Measurements from ENCODE around the gene SMURF1.
"Not testable (repeated sequence)": the region's sequence is repeated elsewhere in the genome, so short reads cannot be mapped to it uniquely, and the experiment has no call there.

Gene SMURF1

DNA sequence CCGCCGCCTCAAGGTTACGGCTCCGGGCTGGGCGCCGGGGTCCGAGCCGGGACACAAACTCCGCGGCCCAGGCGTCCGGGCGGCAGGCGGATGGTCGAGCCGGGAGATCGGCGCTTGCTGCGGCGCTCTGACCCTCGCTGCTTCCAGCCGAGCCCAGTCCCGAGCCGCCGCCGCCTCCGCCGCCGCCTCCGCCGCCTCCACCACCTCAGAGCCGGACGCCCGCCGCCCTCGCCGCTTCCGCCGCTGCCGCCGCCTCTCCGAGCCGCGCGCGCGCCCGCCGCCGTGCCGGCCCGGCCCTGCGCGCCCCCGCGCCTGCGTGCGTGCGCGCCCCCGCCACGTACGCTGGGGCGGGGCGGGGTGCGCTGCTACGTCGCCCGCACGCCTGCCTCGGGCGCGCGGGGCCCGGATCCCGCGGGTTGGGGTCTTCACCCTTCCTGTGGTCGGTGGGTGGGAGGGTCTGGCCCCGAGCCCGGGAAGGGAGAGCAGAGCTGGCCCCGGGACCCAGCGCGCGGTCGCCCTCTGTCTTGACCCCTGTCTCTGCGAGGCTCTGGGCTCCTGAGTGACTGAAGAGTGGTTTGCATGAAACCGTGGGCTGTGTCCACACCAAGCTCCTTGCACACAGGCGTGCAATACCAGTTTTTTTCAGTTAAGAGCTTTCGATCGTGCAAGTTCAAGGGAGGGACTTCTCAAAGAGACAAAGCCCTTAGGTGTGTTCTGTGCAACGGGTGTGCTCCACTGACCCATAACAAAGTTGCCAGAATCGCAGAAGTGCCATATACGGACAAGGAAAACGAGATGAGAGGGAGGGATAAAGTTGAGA lies at the start of gene SMURF1:
Gene SMURF1 (minus strand): TSS at position 256 of the 820 bp plus-strand sequence. CDS start 328 bp downstream, outside the sequence.
- DNase-seq, result peak; percentile 91

DNA sequence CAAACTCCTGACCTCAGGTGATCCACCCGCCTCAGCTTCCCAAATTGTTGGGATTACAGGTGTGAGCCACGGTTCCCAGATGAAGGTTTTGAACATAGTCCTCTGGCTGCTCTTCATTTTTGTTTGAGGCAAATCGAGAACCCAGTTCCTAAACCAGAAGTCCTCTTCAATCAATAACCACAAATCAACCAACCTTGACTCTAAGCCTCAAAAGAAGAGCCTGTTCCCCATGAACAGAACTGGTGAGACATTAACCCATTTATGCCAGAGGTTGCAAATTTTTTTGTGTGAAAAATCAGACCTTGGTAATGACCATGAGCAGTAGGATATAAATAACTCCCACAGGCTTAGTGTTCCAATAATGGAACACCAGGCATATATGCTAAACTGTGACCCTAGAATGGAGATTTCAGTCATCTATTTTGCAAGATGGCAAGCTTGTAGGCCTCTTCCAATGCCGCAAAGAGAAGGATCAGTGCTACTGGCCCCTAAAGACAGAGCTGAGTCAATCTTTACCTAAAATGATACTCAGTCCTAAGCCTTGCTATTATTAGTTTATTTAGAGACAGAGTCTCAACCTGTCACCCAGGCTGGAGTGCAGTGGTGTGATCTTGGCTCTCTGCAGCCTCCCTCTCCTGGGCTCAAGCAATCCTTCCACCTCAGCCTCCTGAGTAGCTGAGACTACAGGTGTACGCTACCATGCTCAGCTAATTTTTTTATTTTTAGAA lies 48.1 kb upstream of the SMURF1 start:
- no peak for DNase-seq

DNA sequence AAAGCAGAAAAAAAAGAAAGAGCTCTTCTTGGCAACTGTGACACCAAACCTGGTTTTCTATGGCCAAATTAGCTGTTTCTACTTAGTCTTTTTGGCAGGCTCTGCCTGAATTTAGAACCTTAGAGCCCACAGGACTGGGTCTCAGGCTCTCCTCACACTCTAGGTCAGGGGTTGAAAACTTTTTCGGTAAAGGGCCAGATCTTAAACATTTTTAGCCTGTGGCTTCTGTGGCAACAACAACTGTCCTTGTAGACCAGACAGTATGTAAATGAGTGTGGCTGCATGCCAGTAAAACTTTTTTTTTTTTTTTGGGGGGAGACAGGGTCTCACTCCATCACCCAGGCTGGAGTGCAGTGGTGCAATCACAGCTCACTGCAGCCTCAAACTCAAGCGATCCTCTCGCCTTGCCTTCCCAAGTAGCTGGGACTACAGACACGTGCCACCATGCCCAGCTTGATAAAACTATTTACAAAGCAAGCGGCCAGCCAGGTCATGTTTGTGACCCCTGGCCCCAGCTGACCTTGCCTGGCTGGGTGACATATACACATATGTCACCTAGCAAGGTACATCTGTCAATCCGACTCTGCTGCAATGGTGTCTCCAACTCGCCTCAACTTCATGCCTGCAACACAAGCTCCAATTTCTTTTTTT lies 46.6 kb upstream of the SMURF1 start:
- DNase-seq, result no peak

DNA sequence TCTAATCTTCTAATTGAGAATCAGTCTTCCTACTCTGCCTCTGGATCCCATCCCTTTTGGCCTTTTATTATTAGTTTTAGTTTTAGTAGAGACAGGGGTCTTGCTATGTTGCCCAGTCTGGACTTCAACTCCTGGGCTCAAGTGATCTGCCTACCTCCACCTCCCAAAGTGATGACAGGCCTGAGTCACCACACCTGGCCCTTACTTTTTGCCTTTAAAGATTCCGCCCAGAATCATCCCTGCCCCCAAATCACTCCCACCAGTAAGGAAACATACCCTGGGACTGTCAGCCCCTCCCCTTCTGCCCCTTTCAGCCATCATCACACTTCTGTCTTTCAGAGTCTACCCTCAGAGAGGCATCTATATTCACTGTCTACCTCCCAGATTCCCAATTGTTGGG lies 45.3 kb upstream of the SMURF1 start:
- DNase-seq, result no peak

DNA sequence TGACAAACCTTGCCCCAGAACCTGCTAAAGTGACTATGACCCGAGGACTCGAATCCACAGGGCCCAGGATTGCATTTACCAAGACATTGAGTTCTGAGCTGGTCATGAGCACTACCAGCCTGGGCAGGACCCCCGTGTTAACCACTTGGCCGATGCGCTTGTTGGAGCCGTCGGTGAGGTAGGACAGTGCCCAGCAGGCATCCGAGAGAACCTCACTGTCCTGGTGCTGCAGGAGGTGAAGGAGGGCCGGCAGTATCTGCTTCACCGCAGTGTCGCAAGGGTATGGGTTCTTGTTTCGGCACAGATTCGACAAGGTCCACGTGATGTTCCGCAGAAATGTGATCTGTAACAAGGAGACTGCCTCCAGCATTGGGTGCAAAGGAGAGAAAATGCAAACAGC lies 44.3 kb upstream of the SMURF1 start:
- DNase-seq, result no peak

DNA sequence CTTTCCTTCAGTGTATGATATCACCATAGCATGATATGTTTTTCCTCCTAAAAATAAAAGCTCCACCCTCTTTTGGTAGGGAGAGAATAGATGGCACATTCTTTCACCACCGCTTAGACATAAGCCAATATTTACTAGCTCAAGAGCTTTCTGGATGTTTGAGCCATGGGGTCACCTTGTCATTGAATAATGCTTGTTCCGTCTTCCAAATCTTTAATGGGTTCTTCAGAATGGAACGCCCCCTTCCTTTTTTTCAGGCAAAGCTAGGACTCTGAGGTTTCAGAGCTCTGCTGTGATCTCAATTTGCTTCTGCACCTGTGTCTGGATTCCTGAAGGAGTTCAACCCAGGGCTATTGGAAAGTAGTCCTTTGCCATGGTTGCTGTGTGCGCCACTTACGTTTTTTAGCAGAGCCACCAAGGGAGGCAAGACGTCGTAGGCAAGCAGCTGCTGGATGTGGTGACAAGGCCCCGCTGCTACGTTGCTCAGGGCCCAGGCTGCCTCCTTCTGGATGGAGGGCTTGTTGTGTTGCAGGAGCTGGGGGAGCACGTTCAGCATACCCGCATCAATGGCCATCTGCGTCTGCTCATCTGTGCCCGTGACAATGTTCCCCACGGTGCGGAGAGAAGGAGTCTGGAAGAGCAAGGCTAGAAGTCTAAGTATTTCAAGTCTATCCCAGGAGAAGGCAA lies 40.8 kb upstream of the SMURF1 start:
- DNase-seq, result no peak

DNA sequence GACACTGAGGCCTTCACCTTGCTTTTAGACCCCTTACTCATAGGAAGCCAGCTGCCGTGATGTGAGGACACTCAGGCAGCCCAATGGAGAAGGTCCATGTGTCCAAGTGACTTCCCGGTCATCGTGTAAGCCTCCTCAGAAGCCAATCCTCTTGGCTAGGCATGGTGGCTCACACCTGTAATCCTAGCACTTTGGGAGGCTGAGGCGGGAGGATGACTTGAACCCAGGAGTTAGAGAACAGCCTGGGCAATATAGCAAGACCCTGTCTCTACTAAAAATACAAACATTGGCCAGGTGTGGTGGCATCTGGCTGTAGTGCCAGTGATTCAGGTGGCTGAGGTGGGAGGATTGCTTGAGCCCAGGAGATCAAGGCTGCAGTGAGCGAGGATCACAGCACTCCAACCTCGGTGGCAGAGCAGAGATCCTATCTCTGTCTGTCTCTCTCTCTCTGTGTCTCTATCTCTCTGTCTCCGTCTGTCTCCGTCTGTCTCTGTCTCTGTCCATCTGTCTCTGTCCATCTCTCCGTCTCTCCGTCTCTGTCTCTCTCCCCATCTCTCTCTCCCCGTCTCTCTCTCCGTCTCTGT lies 36.3 kb upstream of the SMURF1 start:
- no peak for DNase-seq

DNA sequence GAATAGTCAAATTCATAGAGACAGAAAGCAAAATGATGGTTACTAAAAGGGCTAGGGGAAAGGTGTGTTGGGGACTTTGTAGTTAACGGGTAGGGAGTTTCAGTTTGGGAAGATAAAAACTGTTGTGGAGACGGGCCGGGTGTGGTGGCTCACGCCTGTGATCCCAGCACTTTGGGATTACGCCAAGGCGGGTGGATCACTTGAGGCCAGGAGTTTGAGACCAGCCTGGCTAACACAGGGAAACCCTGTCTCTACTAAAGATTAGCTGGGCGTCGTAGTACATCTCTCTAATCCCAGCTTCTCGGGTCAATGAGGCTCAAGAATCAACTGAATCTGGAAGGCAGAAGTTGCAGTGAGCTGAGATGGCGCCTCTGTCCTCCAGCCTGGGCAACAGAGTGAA lies 33.3 kb upstream of the SMURF1 start:
- DNase-seq, result no peak

DNA sequence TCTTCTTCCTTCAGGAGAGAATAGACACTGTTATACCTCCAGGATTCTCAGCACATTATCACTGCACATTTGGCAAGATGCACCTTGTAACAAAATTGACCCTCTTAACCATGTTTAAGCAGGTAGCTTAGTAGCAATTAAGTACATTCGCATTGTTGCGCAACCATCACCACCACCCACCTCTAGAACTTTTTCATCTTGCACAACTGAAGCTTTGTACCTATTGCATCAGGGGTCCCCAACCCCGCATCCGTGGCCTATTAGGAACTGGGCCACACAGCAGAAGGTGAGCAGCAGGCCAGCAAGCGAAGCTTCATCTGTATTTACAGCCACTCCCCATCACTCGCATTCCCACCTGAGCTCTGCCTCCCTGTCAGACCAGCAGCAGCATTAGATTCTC lies 29.9 kb upstream of the SMURF1 start:
- DNase-seq, result no peak

DNA sequence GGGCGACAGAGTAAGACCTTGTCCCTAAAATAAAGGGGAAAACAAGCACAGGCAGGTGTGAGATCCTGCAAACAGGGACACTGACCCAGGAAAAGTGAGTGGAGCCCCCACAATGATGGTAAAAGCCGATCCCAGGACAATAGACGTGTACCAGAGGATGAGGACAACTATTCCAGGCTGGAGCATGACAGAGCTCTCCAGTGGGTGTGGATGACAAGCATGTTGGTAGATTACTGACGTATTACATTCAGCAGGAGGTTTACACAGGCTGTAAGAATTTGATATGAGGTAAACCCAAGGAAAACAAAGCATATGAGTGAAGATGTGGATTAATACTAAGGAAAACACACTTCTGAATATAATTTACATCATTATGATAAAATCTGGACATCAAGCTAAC lies 27.8 kb upstream of the SMURF1 start:
- no peak for DNase-seq

DNA sequence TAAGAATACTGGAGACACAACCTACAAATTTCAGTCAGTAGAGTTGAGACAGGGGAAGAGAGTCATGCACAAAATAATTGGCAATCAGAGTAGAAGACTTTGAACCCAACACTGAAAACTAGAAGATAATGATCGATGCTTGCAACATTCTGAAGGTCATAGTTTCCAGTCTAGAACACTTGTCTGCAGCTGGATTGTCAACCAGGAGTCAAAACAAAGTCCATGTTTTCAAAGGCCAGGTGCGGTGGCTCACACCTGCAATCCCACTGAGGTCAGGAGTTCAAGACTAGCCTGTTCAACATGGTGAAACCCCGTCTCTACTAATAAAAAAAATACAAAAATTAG lies 26.8 kb upstream of the SMURF1 start:
- DNase-seq, result no peak

DNA sequence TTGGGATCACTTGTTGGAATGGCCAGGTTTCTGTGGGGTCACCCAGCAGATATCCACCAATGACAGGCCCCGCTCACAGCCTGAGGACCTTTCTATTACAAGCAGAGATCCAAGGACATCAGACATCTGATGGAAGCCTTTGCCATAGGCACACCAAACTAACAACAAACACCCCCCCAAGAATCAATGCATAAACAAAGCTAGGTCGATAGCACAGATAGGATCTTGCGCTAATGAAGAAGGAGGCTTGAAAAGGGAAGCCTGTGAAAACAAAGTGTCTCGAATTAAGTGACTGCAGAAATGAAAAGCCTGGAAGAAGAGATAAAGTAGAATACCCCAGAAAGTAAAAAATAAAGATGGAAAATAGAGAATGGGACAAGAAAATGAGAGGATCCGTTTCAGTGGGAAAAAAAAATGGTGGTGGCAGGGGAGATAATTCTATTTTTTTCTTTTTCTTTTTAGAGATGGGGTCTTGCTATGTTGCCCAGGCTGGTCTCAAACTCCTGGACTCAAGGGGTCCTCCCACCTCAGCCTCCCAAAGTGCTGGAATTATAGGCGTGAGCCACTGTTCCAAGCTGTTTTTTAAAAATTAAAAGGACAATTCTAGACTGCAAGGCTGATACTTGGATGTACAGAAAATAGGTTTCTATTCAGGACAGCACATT lies 26.3 kb upstream of the SMURF1 start:
- no peak for DNase-seq

DNA sequence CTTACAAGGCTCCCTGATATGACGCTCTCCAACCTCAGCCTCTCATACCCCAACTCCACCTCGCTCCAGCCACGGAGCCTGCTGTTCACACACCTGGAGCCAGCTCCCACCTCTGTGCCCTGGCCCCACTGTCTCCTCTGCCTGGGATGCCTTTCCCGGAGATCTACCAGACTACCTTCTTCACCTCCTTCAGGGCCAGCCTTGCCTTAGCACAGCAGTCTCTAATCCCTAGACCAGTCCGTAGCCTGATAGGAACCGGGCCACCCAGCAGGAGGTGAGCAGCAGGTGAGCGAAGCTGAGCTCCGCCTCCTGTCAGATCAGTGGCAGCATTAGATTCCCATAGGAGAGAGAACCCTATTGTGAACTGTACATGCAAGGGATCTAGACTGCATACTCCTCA lies 23.2 kb upstream of the SMURF1 start:
- peak; percentile 24 for DNase-seq

DNA sequence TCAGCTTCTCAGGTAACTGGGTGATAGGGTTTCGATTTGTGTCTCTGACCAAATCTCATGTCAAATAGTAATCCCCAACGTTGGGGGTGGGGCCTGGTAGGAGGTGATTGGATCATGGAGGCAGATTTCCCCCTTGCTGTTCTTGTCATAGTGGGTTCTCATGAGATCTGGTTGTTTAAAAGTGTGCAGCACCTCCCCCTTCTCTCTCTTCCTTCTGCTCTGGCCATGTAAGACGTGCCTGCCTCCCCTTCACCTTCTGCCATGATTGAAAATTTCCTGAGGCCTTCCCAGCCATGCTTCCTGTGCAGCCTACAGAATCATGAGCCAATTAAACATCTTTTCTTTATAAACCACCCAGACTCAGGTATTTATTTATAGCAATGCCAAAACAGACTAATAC lies 21.9 kb upstream of the SMURF1 start:
- no peak for DNase-seq

DNA sequence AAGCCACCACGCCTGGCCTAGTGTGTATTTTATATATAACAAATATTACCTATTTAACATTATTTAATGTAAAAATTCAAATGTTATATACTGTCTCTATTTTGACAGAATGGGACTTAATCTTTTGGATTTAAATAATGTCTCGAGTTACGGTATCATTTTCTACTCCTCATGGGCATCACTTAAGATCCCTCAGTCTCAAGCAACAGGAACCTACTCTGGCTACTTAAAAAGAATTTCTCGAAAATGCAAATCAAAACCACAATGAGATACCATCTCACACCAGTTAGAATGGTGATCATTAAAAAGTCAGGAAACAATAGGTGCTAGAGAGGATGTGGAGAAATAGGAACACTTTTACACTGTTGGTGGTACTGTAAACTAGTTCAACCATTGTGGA lies 19.8 kb upstream of the SMURF1 start:
- not testable (repeated sequence) for DNase-seq

DNA sequence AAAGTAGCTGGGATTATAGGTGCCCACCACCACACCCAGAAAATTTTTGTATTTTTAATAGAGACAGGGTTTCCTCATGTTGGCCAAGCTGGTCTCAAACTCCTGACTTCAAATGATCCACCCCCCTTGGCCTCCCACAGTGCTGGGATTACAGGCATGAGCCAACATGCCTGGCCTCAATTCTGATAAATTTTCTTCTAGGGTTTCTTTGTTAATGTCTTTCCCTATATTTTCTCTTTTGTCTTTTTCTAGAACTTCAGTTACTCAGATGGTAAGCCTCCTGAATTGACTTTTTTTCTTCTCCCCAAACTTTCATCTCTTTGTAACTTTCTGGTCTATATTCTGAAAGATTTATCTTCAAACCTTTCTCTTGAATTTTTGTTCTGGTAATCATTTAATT lies 12.7 kb upstream of the SMURF1 start:
- no peak for DNase-seq

DNA sequence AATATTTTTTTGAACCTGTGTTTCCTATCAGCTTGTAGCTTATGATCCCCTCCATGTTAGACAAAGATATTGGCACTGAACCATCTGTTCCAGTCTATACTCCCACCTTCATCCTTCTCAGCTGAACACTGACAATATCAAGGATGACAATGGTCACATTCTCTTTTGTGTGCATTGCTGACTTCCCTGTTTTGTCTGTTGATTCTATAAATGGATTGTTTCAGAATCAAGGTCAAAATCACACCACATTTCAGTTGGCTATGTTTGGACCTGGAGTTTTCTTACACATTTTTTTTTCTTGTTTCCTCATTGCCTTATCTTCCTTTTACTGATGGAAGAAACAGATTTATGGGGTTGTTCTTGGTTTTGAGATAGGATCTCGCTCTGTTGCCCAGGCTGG lies 11.3 kb upstream of the SMURF1 start:
- no peak for DNase-seq

DNA sequence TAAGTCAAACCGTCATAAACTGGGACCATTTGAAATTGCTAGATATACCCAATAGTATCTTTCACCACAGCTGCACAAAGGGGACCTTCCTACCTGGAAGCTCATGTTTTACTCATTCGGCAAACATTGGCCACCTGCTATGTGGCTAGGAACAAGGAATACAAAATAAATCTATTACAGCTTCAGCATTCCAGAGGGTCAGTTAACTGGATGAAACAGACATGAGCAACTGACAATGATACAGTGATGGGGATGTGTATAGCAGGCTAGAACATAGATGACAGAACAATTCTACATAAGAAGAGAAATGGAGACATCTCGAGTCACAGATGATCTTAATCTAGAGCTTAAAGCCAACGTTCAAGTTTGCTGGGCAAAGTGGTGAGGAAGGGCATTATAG lies 3.1 kb upstream of the SMURF1 start:
- DNase-seq, result no peak

DNA sequence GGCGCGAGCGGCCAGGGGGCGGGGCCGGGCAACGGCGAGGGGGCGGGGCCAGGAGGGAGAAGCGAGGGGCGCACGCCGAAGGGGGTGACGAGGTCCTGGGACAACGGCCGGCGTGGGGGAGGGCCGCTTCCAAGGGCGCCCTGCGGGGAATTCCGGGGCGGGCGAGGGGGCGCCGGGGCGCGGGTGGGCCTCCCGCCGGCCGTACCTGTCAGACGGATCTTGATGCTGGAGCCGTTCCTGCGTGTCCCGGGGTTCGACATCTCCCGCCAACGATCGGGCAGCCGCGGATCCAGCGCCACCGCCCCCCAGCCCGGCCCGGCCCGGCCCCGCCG lies 421 bp downstream of the SMURF1 start:
- DNase-seq, result no peak

DNA sequence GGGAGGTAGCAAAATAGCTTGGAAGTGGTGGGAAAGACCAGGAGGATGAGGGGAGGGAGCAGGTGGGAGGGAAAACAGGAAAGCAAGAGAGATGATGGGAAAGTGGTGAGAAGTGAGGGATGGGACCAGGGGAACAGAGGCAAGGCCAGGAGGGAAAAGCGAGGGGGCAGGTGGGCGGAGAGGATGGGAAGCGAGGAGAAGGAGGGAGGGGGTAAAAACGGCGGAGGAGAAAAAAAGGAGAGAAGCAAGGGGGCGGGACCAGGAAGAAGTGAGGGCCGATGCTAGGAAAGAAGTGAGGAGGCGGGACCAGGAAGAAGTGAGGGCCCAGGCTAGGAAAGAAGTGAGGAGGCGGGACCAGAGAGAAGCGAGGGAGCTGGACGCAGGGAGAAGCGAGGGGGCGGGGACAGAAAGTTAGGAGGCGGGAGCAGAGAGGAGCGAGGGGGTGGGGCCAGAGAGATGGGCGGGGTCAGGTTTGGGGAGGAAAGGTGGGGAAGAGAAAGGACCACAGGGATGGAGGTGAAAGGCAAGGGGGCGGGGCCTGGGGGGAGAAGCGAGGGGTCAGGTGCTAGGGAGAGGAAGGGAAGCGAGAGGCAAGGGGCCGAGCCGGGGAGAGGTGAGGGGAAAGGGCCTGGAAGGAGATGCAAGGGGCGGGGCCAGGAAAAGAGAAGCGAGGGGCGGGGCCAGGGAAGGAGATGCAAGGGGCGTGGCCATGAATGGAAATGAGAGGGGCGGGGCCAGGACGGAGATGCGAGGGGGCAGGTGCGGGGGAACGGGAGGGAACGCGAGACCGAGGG lies 984 bp downstream of the SMURF1 start:
- peak; percentile 95 for DNase-seq

DNA sequence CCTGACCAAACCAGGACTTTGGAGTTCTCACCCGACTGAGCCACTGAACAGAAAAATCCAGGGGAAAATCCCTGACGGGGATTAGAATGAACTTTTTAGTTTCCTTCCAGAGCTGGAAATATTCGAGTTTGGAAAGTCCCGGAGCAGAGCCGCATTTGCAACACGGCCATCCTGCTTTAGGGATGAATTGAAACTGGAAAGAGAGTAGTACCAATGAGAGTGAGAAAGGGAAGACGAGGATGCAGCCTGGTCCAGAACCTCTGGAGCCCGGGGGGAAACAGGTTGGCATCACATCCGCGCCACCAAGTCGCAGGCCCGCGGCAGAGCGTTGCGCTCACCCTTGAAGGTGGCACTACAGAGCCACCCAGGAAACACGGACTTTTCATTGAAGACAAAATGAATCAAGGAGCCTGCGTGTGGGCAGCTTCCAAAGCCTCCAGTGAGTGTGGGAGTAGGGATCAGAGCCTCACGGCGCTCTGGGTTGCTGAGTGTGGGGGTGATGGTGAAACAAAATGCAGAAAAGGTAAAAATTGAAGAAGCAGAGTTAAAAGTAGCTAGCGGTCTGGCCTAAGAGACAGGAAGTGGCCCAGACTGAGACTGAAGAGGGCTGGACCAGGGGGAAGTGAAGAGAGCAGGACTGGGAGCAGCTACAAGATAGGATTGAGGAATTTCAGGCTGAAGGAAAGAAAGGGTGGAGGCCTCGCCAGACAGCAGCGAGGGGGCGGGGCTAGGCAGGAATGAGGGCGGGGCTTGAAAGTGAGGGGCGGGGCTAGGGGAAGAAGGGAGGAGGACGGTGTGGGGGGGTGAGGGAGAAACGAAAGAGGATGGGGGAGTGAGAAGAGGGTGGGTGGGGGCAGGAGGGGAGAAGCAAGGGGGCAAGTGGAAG lies 1.8 kb downstream of the SMURF1 start:
- peak; percentile 88 for DNase-seq
